SH-SY5Y (cell line): ENCODE data around the gene CYS1.

Source experiments
- GATA2 ChIP-seq: IDR thresholded peaks from 2 replicates; pipeline ENCODE4 v1.6.1; 2011; ENCODE audit warnings: mild to moderate bottlenecking, low read depth, low read length
- GATA3 ChIP-seq: IDR thresholded peaks from 2 replicates; pipeline ENCODE4 v1.6.1; 2011; ENCODE audit warnings: low read depth, mild to moderate bottlenecking, low read length, moderate library complexity

CYS1 gene

GRCh38 chr2:10079870-10080535 lies at the start of gene CYS1:
Gene CYS1, minus strand, starts transcription at chr2:10080411. Its CDS starts 188 bp downstream, at chr2:10080223.
- no peak for TF ChIP-seq GATA2
- TF ChIP-seq GATA3, result no peak

- no peak for TF ChIP-seq GATA3
- TF ChIP-seq GATA2, result no peak
Observed at GRCh38 chr2:10129490-10129889, 49.3 kb upstream of the CYS1 start.

GRCh38 chr2:10128420-10128819 lies 48.2 kb upstream of the CYS1 start:
- TF ChIP-seq GATA2 (no peak), GATA3 (no peak)

GRCh38 chr2:10126632-10127026 lies 46.4 kb upstream of the CYS1 start:
- TF ChIP-seq GATA3 (no peak), GATA2 (no peak)

- TF ChIP-seq GATA3 (no peak), GATA2 (no peak)
Observed at GRCh38 chr2:10125842-10126631, 45.8 kb upstream of the CYS1 start.

- TF ChIP-seq GATA2 (no peak), GATA3 (no peak)
Observed at GRCh38 chr2:10124538-10125045, 44.4 kb upstream of the CYS1 start.

GRCh38 chr2:10123281-10123680 lies 43.1 kb upstream of the CYS1 start:
- TF ChIP-seq GATA3 (no peak), GATA2 (no peak)

- TF ChIP-seq GATA2, result no peak
- TF ChIP-seq GATA3, result no peak
Observed at GRCh38 chr2:10122500-10123280, 42.5 kb upstream of the CYS1 start, which contains the start of gene RRM2. Gene RRM2, plus strand, starts transcription at chr2:10122739. Its CDS starts 60 bp downstream, at chr2:10122799.

- no peak for TF ChIP-seq GATA2
- TF ChIP-seq GATA3, result no peak
Observed at GRCh38 chr2:10120877-10121574, 40.8 kb upstream of the CYS1 start.

GRCh38 chr2:10120158-10120876 lies 40.1 kb upstream of the CYS1 start:
- TF ChIP-seq GATA2, result no peak
- no peak for TF ChIP-seq GATA3

GRCh38 chr2:10119601-10120157 lies 39.5 kb upstream of the CYS1 start:
- TF ChIP-seq GATA2 (no peak), GATA3 (no peak)

- TF ChIP-seq GATA3, result no peak
- no peak for TF ChIP-seq GATA2
Observed at GRCh38 chr2:10119027-10119325, 38.8 kb upstream of the CYS1 start.

GRCh38 chr2:10109311-10109710 lies 29.1 kb upstream of the CYS1 start:
- no peak for TF ChIP-seq GATA2
- no peak for TF ChIP-seq GATA3
